ENCODE measurements around the gene C16orf90.
"Not testable (repeated sequence)": the region's sequence is repeated elsewhere in the genome, so short reads cannot be mapped to it uniquely, and the experiment has no call there.

C16orf90 gene

DNA sequence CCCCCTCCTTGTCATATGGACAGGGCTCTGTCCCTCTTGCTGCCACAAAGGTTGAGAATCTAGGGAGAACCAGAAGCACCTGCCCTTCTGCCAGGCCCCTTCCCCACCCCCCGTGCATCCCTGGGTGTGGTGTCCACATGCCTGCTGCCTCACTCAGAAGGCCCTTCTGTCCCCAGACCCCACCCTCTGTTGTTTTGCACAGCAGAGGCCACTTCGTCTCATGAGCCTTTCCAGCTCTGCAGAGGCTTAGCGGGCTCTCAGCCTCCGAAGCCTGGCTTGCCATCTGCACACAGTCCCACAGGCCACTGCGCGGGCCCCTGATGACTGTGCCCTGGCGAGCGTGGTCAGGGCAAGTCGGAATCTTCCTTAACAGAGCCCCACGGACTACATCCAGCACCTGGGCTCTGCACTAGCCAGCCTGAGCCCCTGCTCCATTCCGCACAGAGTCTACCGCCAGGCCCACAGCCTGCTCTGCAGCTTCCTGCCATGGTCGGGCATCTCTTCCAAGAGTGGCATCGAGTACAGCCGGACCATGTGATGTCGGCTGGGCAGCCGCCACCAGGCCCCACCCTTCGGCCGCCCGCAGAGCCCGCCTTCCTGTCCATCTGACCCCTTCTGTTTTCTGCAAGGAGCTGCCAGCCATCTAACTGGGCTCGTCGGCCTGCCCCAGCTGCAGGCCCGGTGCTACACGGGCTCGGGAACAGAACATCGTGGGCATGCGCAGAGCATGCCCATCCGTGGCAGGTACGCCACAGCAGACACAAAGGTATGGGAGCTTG, 10.8 kb downstream of the C16orf90 start:
- no peak for DNase-seq (ENCODE audit: low read depth in 2 of 2)

DNA sequence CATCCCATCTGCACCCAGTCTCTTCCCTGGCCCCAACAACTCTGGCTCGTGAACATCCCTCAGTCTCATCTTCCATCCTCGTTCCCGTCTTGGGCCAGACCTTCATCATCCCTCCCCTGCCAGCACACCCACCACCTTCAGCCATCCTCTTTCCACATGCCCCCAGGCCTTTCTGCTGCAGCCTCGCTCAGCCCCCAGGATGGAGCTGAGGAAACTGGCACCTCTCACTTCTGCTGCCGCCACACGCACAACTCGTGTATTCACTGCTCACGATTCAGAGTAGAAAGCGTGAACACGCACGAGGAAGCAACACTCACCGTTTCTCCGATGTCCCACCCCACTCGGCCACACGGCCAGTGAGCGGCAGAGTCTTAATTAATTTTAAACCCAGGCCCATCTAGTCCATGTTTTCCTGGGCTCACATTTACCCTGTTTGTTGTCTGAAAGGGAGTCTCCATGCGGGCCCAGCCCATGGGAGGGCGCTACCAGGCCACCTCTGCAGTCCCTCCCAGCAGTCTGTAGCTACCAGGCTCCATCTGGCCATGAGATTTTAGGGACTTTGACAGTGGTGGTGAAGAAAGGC, 12.5 kb downstream of the C16orf90 start:
- no peak for DNase-seq (ENCODE audit: low read depth in 2 of 2)

DNA sequence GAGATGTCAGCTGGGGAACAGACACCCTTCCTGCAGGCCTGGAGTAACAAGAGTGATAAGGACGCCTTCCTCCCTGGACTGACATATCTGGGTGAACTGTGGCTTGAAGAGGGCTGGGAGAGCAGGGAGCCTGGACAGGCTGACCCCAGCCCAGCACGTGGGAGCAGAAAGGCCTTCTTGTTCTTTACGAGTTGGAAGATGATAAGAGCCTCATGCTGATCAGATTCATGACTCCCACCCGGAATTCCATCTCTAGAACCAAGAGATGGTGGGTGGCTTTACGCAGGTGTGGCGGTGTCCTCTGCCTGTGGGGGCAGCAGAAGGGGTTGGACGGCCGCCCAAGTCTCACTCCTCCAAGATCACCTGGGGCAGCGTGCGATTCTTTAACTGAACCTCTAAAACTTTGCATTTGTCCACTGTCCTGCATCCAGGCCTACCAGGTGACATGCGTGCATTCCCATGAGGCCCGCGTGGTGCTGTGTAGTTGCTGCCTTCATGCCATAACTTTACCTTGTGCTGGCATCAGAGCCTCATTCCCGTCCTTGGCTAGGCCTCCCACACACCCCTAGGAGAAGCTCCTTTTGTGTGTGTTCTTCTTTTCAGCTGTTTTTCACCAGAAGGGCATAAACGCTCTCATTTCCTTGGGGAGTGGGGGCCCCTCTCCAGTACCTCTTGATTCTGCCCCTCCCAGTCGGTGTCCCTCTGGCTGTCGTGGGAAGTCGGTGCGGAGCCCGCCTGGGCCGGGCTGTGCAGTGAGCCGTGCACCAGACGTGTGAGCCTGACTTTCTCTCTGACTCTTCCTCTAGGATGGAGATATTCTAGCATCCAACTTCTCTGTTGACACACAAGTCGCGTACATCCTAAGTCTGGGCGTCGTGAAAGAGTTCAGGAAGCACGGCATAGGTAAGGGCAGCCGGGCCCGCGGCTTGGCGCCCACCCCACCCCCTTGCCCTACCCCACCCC, 13.3 kb downstream of the C16orf90 start:
- no peak for DNase-seq (ENCODE audit: low read depth in 2 of 2)

DNA sequence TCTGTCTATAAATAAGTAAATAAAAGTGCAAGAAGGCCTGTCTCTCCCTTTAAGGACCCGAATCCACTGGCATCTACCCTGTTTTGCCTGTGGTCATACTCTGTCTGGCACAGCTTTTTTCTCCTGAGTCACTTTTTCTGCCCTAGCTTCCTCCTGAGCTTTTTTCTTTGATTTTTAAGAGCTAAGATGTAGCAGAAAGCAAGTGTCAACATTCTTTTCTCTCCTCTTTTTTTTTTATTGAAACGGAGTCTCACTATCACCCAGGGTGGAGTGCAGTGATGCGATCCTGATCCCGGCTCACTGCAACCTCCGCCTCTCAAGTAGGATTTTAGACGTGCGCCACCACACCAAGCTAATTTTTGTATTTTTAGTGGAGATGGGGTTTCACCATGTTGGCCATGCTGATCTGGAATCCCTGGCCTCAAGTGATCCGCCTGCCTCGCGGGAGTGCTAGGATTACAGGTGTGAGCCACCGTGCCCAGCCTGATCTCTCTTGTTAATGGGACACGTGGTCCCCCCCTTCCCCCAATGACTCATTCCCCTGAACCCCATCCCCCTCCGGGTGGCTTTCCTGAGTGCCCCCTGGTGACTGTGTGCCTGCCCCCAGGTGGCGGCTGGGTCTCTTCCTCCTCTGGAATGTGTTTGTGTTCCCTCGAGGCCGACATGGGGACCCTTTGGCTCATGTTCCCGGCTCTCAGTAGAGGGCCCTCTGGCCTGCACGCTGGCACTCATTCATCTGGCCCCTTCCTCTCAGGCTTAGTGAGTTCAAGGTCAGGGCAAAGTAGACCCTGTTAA, 14.2 kb downstream of the C16orf90 start:
- DNase-seq (ENCODE audit: low read depth in 2 of 2), result no peak

DNA sequence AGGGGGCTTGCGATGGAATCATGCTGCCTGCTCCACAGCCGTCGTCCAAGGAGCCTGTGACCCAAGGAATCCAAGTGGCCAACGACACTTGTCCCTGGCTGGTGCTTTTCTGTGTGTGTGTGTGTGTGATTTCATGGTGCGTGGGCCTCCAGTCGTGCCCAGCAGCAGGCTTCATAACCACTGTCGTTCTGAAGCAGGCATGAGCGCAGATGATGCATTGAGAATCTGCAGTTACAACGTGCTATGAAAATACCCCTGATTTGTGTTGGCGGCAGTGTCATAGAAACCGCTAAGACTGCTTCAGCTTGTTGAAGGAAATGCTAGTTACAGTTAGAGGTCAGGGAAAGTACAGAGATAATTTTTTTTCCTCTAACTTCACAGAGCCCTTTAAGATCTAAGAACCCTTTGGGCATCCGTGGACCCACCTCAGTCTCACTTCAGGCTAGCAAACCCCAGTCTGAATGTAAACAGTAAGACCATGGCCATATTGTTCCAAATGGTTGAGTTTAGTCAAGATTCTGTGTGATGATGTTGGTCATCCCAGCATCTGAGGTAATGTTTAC, 15.6 kb downstream of the C16orf90 start:
- no peak for DNase-seq (ENCODE audit: low read depth in 2 of 2)

DNA sequence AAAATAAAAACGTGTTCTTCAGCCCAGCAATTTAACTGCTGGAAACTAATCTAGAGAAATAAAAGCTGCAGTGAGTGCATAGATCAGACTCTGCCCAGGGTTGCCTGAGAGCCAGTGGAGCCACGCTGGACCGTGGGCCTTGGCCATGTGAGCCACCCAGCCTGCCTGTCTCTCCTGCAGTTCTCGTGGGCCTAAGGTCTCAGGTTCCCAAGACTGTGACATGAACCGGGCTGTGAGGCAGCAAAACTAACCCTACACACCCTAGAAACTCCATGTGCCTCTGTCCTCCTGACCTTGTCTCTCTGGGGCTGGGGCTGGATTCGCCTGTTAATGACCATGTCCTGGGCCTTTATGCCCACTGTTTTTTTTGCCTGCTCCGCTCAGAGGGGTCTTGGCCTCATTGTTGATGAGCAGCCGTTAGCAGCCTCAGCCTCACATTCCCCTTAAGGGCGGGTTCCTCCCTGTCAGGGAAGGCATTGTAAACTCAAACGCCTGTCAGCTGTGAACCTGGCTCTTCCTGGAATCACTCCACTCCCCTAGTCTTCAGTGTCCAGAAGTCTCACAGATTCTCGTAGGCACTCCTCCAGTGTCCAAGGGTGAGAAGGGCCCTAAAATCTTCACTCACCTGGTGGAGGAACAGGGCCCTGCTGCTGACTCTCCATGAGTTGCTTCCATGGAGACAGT, 16.9 kb downstream of the C16orf90 start:
- no peak for DNase-seq (ENCODE audit: low read depth in 2 of 2)

DNA sequence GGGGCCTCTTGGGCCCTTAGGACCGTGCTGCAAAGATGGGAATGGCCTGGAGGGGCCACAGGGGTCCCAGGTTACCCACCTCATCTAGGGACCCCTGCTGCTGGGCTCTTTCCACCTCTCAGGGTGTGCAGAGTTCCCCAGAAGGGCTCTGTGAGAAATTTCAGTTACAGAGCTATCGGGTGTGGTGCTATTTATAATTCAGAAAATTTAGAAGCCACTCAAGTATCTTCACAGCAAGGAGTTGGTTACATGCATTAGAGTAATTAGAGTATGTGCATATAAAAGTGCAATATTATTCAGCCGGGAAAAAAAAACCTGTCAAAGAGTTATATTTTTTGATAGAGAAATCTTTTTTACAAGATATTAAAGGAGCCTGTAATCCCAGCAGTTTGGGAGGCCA, 18.9 kb downstream of the C16orf90 start:
- no peak for DNase-seq (ENCODE audit: low read depth in 2 of 2)

DNA sequence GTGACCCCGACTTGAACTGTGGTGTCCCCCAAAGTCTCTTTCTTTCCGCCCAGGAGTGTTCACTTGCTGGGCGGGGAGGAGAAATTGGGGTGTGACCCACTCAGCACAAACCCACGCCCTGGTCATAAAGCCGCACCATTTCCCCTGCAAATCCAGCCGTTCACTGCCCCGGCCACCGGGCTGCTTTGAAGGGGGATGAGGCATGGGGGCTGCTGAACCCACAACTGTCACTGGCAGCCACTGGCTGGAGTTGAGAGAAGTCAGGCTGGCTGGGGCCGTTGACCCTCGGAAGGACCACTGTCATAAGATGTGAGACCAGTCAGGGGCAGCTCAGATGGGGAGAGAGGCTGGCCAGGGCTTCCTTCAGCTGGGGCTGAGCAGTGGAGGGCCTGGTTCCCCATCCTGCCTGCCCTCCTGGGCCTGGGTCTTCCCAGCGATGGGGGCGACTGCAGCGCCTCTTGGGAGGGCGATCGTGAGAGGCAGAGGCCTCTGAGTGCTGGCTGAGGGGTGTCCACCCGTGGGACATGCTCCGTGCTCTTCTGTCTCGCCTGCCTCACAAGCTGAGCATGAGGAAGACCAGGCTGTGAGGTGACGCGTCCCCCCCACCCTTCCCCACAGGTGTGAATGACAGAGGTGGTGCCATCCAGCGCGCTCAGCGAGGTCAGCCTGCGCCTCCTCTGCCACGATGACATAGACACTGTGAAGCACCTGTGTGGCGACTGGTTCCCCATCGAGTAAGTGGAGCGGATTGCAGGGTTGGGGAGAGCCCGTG, 19.5 kb downstream of the C16orf90 start:
- no peak for DNase-seq (ENCODE audit: low read depth in 2 of 2)

DNA sequence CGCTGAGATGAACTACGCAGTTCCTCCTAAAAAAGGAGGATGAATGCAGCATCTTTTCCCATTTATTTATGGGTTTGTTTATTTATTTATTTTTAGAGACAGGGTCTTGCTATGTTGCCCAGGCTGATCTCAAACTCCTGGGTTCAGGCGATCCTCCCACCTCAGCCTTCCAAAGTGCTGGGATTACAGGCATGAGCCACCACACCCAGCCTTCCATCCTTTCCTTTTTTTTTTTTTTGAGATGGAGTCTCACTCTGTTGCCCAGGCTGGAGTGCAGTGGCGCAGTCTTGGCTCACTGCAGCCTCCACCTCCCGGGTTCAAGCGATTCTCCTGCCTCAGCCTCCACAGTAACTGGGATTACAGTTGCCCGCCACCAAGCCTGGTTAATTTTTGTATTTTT, 20.4 kb downstream of the C16orf90 start:
- DNase-seq (ENCODE audit: low read depth in 2 of 2), result not testable (repeated sequence)

DNA sequence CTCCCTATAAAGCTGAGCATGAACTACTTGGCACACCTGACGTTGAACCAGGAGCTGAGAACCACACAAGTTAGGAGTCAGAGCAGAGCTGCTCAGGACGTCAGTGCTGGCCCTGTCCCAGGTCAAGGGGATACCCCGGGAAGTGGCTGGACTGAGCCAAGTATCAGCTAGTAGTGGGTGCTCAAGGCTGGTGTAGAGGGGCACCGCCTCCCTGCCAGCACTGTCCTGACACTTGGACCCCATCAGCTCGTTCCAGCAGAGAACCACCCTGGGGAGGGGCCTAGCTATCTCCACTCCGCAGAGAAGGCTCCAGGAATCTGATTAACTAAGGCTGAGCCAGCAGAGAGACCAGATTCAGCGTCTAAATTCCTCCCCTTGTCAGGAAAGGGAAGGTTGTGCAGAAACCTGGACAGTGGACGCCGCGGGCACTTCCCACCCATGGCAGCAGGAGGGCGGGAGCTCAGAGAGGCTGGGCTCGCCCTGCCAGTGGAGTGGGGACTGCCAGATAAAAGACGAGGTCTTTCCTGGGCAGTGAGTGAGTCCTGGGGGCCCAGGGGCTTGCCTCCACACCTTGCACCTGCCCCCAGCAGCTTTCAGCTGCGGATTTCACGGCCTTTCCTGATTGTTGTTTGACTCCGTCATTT, 21.0 kb downstream of the C16orf90 start:
- no peak for DNase-seq (ENCODE audit: low read depth in 2 of 2)

DNA sequence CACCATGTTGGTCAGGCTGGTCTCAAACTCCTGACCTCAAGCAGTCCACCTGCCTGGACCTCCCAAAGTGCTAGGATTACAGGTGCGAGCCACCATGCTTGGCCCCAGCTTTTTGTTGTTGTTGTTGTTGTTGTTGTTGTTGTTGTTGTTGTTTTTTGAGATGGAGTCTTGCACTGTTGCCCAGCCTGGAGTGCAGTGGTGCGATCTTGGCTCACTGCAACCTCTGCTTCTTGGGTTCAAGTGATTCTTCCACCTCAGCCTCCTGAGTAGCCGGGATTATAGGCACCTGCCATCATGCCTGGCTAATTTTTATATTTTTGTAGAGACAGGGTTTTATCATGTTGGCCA, 21.7 kb downstream of the C16orf90 start:
- DNase-seq (ENCODE audit: low read depth in 2 of 2), result not testable (repeated sequence)

DNA sequence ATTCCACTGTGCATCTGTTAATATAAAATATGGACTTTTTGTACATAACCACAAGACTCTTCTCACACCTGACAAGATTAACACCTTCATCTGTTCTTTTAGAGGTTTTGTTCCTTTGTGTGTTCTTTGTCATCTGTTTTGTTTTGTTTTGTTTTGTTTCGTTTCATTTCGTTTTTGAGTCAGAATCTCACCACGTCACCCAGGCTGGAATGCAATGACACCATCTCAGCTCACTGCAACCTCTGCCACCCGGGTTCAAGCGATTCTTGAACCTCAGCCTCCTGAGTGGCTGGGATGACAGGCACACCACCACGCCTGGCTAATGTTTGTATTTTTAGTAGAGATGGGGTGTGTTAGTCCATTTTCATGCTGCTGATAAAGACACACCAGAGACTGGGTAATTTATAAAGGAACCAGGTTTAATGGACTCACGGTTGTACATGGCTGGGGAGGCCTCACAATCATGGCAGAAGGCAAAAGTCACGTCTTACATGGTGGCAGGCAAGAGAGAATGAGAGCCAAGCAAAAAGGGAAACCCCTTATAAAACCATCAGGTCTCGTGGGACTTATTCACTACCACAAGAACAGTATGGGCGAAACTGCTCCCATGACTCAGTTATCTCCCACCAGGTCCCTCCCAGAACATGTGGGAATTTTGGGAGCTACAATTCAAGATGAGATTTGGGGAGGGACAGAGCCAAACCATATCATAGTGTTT, 22.3 kb downstream of the C16orf90 start:
- DNase-seq (ENCODE audit: low read depth in 2 of 2), result no peak

DNA sequence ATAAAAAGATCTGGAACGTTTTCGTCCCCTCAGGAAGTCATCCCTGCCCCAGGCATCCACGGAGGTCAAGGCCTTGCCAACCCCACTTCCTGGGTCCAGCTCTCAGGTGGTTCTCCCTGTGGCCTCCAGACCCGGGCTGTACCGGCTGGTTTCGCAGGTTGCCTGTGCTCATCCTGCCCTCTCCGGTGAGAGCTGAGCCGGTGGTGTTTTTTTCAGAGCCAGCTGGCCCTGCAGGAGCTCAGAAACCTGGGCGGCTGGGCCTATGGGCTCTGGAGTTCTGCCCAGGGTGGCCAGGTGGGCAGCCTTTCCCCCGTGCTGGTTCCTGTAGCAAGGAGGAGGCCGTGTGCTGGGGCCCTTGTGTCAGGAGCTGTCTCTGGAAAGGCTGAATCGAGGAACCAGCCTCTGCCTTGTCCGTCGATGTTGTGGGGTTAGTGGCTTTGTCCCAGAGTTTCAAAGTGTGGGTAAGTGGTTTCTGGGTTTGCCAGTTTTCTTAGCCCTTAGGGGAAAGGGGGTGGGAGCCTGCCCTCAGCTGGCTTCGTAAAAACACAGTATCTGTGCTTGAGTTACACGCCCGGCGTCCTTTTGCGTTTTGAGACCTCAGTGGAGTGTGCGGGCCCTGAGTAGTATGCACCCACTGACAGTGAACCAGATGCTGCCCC, 23.6 kb downstream of the C16orf90 start:
- DNase-seq (ENCODE audit: low read depth in 2 of 2), result no peak

DNA sequence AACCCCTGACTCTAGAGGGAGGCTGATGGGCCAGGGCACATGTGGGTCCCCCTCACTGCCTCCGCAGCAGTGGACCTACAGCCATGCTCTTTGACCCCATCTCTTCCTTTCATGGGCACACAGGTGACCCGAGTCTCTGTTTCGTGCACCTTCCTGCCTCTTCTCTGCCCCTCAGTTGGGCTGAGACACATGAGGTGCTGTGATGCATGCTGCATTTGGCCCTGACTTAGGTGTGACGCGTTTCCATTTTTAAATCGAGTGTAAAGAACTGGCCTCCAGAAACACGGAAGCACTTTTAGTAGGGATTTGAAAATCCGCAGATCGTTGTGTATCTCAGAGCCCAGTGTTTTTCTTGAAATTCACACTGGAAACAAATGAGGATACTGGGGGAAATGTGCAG, 24.6 kb downstream of the C16orf90 start:
- DNase-seq (ENCODE audit: low read depth in 2 of 2), result no peak

DNA sequence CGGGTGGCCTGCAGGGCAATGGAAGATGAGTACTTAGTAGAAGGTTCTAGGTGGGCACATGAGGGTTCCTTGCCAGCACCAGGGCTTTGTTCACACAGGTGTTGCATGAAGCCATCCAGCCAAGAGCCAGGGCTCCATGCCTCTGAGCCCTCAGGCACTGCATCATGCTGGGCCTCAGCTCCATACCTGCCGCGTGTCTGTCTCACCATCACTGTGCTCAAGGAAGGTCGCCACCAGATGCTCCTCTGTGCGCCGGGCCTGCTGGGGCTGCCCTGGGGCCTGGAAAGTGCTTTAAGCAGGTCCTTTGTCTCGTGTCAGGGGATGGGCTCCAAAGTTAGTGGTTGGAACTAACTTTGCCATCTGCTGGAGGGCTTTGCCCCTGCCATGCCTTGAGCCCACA, 25.6 kb downstream of the C16orf90 start:
- no peak for DNase-seq (ENCODE audit: low read depth in 2 of 2)

DNA sequence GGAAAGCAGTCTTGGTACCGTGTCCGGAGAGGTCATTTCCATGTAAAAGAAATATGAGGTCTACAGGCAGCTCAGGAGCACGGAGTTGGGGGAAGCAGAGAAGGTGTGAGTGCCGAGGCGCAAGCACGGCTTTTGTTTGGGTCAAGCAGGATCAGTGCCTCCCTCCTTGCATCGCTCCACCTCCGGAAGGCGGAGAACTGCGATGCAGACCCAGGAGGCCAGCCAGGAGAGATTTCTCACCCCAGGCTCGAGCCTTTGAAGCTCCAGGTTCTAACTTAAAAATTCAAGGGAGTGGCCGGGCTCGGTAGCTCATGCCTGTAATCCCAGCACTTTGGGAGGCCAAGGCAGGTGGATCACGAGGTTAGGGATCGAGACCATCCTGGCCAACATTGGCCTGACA, 26.8 kb downstream of the C16orf90 start:
- no peak for DNase-seq (ENCODE audit: low read depth in 2 of 2)

DNA sequence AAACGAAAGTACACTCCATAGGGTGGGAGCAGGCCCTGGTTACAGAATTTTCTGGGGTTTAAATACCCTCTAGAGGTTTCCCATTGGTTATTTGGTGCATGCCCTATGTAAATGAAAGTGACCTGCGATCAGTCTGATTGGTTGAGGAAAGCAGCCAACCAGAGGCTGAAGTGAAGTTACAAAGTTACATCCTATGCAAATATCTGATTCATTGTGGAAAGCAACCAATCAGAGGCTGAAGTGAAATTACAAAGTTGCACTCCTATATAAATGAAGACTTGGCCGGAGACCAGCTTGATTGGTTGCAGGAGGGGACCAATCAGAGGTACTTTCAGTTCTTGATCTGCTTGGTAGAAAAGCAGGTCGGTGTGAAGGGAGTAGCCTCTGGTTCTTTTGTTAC, 27.4 kb downstream of the C16orf90 start:
- no peak for DNase-seq (ENCODE audit: low read depth in 2 of 2)

DNA sequence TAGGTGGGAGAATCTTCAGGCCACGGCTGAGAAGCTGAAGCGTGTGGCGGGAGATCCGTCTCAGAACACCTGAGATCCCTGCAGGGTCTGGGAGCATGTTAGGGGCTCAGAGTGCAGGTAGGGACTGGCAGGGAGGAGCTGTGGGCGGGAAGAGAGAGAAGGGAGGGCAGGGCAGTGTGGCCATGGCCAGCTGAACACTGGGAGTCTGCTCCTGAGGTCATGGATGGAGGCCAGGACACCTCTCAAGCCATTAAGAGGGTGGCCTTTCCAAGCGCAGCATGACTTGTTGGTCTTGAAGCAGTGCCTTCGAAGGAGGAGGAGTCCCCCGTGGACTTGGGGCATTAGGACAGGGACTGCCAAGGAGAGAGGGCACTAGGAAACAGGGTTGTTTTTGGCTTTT, 28.1 kb downstream of the C16orf90 start:
- DNase-seq (ENCODE audit: low read depth in 2 of 2), result no peak
